GM19324 (cell line): ENCODE measurements around the gene NXPE1.

ENCODE experiments used
- ATAC-seq: cut with Tn5 transposase; IDR thresholded peaks from one replicate; pipeline ENCODE4 v1.9.1; 2021; ENCODE audit warnings: mild to moderate bottlenecking, moderate library complexity; ENCODE audit not compliant: unreplicated experiment, low FRiP score

Gene NXPE1

GRCh38 chr11:114563077-114563476, 3.4 kb upstream of the NXPE1 start:
- no peak for ATAC-seq

- ATAC-seq: no peak
These were observed 2.7 kb upstream of the NXPE1 start for GRCh38 chr11:114562166-114562916.

GRCh38 chr11:114556135-114556534, 3.5 kb downstream of the NXPE1 start:
- no peak for ATAC-seq

- ATAC-seq: no peak
These were observed 6.0 kb downstream of the NXPE1 start for GRCh38 chr11:114553642-114554041.

GRCh38 chr11:114551060-114551459, 8.6 kb downstream of the NXPE1 start:
- ATAC-seq: no peak

GRCh38 chr11:114525682-114526081, 34.0 kb downstream of the NXPE1 start:
- no peak for ATAC-seq

- ATAC-seq: no peak
These were observed 35.6 kb downstream of the NXPE1 start for GRCh38 chr11:114524122-114524521.

GRCh38 chr11:114522818-114523217, 36.9 kb downstream of the NXPE1 start:
- no peak for ATAC-seq

- no peak for ATAC-seq
These were observed 48.1 kb downstream of the NXPE1 start for GRCh38 chr11:114511538-114511937.

- no peak for ATAC-seq
These were observed 48.6 kb downstream of the NXPE1 start for GRCh38 chr11:114511079-114511478.

- ATAC-seq: no peak
These were observed 57.8 kb downstream of the NXPE1 start for GRCh38 chr11:114501901-114502300.

- no peak for ATAC-seq
These were observed 59.9 kb downstream of the NXPE1 start for GRCh38 chr11:114499756-114500155.

GRCh38 chr11:114496915-114497314, 62.8 kb downstream of the NXPE1 start:
- ATAC-seq: no peak

- no peak for ATAC-seq
These were observed 75.8 kb downstream of the NXPE1 start for GRCh38 chr11:114483929-114484328.

GRCh38 chr11:114482114-114482513, 77.6 kb downstream of the NXPE1 start:
- no peak for ATAC-seq

- no peak for ATAC-seq
These were observed 80.3 kb downstream of the NXPE1 start for GRCh38 chr11:114479331-114479730.

- no peak for ATAC-seq
These were observed 80.9 kb downstream of the NXPE1 start for GRCh38 chr11:114478768-114479167.

GRCh38 chr11:114478001-114478410, 81.7 kb downstream of the NXPE1 start:
- no peak for ATAC-seq

- no peak for ATAC-seq
These were observed 87.0 kb downstream of the NXPE1 start for GRCh38 chr11:114472661-114473060.
